Left hindlimb (tissue), 1 donor: ENCODE results near the gene ERCC1.
"Not testable (repeated sequence)": the region's sequence is repeated elsewhere in the genome, so short reads cannot be mapped to it uniquely, and the experiment has no call there.

Source experiments
- DNase-seq: peaks from one replicate; pipeline ENCODE4 v3.0.0-alpha.2; 2018

Gene ERCC1

DNA sequence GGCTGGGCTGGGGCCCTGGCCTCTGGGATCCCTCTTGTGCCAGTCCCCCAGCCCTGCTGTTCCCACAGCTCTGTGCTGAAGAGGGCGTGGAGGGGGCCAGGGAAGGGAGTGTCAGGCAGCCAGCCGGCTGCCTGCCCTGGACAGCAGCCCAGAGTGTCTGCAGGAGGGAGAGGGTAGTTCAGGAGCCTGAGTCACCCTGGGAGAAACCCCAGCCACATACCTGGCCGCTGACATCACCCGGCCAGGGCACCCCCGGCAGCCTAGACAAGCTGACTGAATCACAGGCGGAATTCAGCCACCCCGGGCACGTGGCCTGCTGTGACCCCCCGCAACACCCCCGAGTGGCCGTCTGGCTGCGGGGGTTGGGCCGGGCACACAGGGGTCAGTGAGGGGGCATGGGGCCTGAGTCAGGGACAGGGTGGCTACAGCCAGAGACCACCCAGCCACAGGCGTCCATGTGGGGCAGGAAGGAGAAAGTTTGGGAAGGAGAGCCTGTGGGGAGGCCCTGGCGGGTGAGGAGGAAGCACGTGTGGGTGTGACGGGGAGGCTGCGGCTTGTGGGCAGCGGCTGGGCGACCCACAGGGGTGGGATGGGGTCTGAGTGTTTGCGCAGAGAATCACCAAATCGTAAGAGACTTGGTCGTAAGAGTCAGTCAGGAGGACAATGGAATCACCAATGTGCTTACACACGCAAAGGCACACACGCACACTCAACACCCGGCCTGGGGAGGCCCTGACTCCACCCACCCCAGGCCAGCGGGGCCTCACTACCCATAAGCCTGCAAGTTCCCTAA lies 32.2 kb upstream of the ERCC1 start:
- DNase-seq = peak; percentile 96

DNA sequence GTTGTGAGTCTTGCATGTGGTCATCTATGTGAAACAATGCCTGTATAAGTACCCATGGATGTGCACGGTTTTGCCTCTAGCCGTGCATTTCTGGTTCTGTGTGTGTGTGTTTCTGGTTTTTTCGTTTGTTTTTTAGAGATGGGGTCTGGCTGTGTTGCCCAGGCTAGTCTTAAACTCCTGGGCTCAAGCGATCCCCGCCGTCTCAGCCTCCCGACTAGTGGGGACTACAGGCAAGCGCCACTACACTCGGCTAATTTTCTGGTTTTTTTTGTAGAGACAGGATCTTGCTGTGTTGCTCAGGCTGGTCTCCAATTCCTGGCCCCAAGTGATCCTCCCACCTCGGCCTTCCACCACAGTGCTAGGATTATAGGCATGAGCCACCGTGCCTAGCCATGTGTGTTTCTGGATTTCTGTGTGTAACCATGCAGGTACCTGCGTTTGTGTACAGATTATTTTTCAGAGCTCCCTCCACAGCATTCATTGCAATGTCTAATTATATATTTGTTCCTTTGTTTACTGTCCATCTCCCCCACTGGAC lies 28.2 kb upstream of the ERCC1 start:
- DNase-seq = no peak

DNA sequence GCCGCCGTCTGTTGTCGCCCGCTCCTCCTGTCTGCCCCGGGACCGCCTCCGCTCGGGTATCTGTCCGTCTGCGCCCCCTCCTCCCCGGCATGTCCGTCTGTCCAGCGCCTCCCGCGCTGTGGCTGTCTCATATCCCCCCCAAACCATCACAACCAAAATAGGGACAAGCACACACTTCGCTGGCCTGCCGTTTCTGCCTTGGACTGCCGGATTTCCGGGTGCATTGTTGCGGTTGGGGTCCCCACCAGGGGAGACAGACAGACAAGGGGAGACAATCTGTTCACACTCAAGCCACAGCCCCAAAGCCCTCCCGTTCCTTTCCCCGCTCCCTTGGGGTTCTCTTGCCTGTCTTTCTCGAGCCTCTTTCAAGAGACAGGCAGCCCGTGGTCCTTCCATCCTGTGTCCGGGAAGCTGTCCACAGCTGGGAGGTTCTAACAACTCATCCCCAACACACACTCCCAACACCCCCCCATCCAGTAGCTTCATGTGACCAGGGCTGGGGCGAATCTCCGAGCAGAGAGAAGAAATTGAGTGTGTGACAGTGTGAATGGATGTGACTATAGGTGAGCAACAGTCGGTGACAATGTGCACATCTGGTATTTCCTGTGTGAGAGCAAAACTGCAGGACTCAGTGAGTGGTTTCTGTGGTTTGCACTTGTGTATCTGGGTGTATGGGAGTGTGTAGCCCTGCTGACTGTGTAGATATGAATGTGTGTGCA lies 27.6 kb upstream of the ERCC1 start:
- peak; percentile 78 for DNase-seq

DNA sequence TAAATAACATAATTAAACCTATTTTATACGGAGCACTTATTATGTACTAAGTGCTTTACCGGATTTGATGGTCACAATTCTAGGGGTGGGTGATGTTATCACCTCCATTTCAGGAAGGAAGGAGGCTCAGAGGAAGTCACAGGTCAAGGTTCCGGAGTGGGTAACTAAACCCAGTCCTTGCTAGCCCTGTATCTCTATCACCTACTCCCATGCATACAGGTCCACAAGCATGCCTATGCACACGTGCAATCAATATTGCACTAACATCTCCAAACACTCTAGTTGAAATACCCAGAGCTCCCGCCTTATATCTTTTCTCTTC lies 26.3 kb upstream of the ERCC1 start:
- no peak for DNase-seq

- DNase-seq = no peak
These were observed 25.2 kb upstream of the ERCC1 start for GRCh38 chr19:45448887-45449299.

DNA sequence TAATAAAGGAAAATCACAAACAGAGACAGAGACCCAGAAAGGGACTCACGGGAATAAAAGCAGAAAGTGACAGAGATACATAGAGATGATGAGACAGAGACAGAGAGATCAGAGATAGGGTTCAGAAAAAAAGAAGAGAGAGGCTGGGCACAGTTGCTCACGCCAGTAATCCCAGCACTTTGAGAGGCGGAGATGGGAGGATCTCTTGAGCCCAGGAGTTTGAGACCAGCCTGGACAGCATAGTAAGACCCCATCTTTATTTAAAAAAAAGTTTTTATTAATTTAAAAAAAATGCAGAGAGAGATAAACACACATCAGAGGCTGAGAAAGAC lies 24.7 kb upstream of the ERCC1 start:
- DNase-seq = no peak

DNA sequence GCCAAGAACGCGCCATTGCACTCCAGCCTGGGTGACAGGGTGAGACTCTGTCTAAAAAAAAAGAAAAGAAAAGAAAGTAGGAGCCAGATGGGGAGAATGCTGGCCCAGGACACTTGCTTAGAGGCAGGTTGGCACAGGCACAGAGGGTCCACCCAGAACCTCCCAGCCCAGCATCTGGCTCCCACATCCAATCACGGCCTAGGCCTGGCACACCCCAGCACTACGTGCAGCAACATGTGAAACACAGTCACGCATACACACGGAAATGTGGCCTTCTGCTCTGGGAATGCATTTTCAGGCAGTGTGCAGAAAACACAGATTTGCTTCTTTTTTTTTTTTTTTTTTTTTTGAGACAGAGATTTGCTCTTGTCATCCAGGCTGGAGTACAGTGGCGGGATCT lies 23.2 kb upstream of the ERCC1 start:
- DNase-seq = peak; percentile 73

DNA sequence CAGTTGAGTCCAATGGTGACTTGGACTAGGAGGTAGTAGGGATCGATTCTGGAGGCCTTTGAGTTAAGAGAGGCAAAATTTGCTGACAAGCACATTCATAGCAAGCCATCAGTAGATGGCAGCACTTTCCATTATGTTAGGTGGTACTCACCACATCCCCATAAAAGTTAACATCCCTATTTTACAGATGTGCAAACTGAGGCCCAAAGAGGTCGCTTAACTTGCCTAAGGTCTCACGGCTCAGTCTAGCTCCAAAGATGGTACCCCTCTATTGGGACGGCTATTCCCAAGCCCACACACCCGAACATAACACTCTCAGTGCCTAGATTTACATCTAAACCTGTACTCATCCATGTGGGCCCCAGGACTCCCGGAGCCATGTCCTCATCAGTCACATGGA lies 22.6 kb upstream of the ERCC1 start:
- DNase-seq = no peak

- no peak for DNase-seq
These were observed 21.4 kb upstream of the ERCC1 start for GRCh38 chr19:45445139-45445538.

- DNase-seq = peak; percentile 95
These were observed 20.8 kb upstream of the ERCC1 start for GRCh38 chr19:45444318-45445041.

- DNase-seq = peak; percentile 92
These were observed 20.0 kb upstream of the ERCC1 start for GRCh38 chr19:45443462-45444317.

- DNase-seq = no peak
These were observed 19.2 kb upstream of the ERCC1 start for GRCh38 chr19:45442778-45443461.

GRCh38 chr19:45442408-45442777 lies 18.7 kb upstream of the ERCC1 start:
- DNase-seq = no peak

GRCh38 chr19:45440873-45441654 lies 17.3 kb upstream of the ERCC1 start:
- DNase-seq = no peak

- no peak for DNase-seq
These were observed 16.5 kb upstream of the ERCC1 start for GRCh38 chr19:45440259-45440638.

DNA sequence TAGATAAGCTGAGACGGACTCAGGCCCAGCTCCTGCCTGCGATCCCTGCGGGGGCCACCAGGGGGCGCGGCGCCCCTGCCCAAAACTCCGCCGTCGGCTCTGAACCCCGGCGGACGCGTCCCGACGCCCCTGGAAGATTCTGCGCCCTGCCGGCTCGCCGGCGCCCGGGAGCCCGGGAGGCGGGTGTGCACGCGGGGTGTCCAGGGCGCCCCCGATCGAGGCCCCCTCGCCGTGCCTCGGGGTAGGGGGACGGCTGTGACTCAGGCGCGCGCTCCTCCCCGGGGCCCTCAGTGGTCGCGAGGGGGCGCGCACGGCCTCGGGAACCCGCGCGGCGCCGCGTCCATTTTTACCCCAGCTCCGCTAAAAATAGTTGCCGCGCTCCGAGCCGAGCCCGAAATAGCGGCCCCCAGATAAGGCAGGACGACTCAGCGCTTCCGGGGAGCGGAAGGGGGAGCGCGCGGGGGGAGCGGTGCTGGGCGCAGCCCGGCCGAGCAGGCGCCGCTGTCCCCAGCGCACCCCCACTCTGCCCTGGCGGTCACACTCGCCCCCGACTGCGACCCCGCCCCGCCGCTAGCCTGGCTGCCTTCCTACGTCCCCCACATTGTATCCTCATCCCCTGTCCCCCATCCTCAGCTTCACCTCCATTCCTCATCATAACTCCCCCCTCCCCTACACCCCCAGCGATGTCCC lies 16.0 kb upstream of the ERCC1 start:
- peak; percentile 86 for DNase-seq

DNA sequence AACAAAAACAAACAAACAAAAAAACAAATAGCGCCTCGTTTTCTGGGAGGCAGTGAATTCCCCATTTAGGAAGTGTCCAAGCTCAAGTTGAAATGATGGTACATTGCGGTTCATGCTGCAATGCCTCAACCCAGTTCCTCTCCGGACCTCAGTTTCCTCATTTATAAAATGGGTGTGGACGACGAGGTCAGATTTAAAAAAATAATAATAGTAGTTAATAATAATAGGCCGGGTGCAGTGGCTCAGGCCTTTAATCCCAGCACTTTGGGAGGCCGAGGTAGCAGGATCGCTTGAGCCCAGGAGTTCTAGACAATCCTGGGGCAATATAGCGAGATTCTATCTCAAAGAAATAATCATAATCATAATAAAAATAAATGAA lies 15.5 kb upstream of the ERCC1 start:
- no peak for DNase-seq

DNA sequence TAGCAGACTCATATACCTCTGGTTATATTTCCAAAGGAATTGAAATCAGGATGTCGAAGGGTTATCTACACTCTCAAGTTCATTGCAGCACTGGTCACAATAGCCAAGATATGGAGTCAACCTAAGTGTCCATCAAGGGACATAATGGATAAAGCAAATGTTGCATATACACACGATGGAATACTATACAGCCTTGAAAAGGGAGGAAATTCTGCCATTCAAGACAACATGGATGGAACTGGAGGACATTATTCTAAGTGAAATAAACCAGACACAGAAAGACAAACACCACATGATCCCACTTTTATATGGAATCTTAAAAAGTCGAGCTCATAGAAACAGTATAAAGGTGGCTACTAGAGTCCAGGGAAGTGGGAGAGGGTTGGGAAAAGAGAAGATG lies 13.6 kb upstream of the ERCC1 start:
- no peak for DNase-seq

DNA sequence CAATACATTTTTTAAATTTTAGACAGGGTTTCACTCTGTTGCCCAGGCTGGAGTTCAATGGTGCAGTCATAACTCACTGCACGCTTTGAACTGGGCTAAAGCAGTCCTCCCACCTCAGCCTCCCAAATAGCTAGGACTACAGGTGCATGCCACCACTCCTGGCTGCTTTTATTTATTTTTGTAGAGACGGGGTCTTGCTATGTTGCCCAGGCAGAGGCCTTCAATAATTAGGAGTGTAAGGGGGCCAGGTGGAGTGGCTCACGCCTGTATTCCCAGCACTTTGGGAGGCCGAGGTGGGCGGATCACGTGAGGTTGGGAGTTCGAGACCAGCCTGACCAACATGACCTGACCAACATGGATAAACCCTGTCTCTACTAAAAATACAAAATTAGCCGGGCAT lies 8.8 kb upstream of the ERCC1 start:
- not testable (repeated sequence) for DNase-seq

GRCh38 chr19:45431008-45431407 lies 7.3 kb upstream of the ERCC1 start:
- DNase-seq = not testable (repeated sequence)

DNA sequence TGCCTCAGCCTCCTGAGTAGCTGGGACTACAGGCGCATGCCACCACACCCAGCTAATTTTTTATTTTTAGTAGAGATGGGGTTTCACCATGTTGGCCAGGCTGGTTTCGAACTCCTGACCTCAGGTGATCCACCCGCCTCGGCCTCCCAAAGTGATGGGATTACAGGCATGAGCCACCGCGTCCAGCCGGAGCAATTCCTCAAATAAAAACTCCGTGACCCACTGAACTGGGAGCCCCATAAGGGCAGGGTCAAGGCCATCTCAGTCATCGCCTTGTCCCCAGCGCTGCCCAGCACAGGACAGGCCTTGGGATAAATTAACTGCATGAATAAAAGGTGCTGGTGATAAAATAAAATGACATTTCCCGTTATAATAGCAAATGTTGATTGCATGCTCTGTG lies 6.2 kb upstream of the ERCC1 start:
- DNase-seq = not testable (repeated sequence)
